HEK293 (cell line): ENCODE results near the gene OLFM2.

Source experiments
- SCRT1 ChIP-seq: fragments of 450-650 bp; formaldehyde crosslinking; IDR thresholded peaks from 2 replicates; pipeline ENCODE4 v1.5.1; 2016; ENCODE audit warnings: missing biosample characterization, missing genetic modification characterization, borderline replicate concordance
- SP3 ChIP-seq: fragments of 450-650 bp; formaldehyde crosslinking; IDR thresholded peaks from 2 replicates; pipeline ENCODE4 v1.5.1; 2016; ENCODE audit warnings: missing biosample characterization, missing genetic modification characterization
- ZNF174 ChIP-seq: fragments of 450-650 bp; formaldehyde crosslinking; IDR thresholded peaks from 2 replicates; pipeline ENCODE4 v1.5.0; 2017; ENCODE audit warnings: missing biosample characterization, mild to moderate bottlenecking, missing genetic modification characterization
- TF ChIP-seq, protein P1 (sequence below): IDR thresholded peaks from 2 replicates; pipeline ENCODE4 v1.6.1; 2011; ENCODE audit warnings: mild to moderate bottlenecking, low read depth, low read length, borderline replicate concordance

OLFM2 gene

DNA sequence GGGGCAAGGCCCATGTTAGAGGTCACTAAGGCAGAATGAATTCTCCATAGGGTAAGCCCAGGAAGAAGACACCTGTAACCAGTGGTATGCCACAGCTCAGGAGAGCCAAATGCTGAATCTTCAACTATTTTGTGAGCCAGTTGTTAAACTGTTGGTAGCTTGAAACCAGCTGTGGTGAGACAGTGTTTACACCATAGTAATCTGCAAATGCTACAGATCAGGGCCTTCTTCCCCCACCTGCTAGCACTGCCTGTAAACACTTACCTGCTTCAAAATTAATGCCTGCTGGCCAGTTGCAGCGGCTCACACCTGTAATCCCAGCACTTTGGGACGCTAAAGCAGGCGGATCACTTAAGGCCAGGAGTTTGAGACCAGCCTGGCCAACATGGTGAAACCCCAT lies 129.5 kb downstream of the OLFM2 start (continued):
- no peak for TF ChIP-seq SCRT1
- no peak for TF ChIP-seq ZNF174 (tag by site-specific recombination)
- TF ChIP-seq, protein P1, sequence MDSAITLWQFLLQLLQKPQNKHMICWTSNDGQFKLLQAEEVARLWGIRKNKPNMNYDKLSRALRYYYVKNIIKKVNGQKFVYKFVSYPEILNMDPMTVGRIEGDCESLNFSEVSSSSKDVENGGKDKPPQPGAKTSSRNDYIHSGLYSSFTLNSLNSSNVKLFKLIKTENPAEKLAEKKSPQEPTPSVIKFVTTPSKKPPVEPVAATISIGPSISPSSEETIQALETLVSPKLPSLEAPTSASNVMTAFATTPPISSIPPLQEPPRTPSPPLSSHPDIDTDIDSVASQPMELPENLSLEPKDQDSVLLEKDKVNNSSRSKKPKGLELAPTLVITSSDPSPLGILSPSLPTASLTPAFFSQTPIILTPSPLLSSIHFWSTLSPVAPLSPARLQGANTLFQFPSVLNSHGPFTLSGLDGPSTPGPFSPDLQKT: no peak
- no peak for TF ChIP-seq SP3 (tag by site-specific recombination)
